Activated CD4-positive, alpha-beta T cell treated with anti-CD3 and anti-CD28 coated beads, Interleukin-2, amount 10 ng/mL, durations not matched to agents 7 days and 5 days (primary cell): ENCODE data around the gene NOX3. TPM values are rescaled to one million over a fixed set of nuclear protein-coding genes. Genes with fewer than 3 reads are reported as not detected.
"Not testable (repeated sequence)": the region's sequence is repeated elsewhere in the genome, so short reads cannot be mapped to it uniquely, and the experiment has no call there.

Experiments
- CTCF ChIA-PET: fragments of 350-600 bp; sonication (Branson Sonifier 250); formaldehyde crosslinking; loops from one replicate; lab custom pipeline; 2021; ENCODE audit warnings: antibody characterized with exemption; lab: Charles Lee
- POLR2A ChIA-PET: fragments of 350-600 bp; sonication (Branson Sonifier 250); formaldehyde crosslinking; loops from one replicate; lab custom pipeline; 2021; ENCODE audit warnings: antibody characterized with exemption; lab: Charles Lee
- DNase-seq: peaks from one replicate; pipeline ENCODE4 v3.0.0-alpha.2; 2020
- H3K27ac Mint-ChIP-seq: one replicate; pipeline ENCODE4 v1.8.0; 2021; ENCODE audit warnings: mild to moderate bottlenecking, moderate library complexity, mixed read lengths
- H3K27me3 Mint-ChIP-seq: one replicate; pipeline ENCODE4 v1.8.0; 2021; ENCODE audit warnings: mixed read lengths
- H3K36me3 Mint-ChIP-seq: one replicate; pipeline ENCODE4 v1.8.0; 2021; ENCODE audit warnings: low read depth, mixed read lengths
- H3K4me1 Mint-ChIP-seq: one replicate; pipeline ENCODE4 v1.8.0; 2021; ENCODE audit warnings: mixed read lengths
- H3K4me3 Mint-ChIP-seq: one replicate; pipeline ENCODE4 v1.8.0; 2021; ENCODE audit warnings: mild to moderate bottlenecking, moderate library complexity, mixed read lengths
- H3K9me3 Mint-ChIP-seq: one replicate; pipeline ENCODE4 v1.8.0; 2021; ENCODE audit warnings: mixed read lengths
- total RNA-seq, 2 experiments: library from RNA; stranded (reverse); gene quantifications; one replicate each; pipeline ENCODE4 v1.2.3, GENCODE V29; 2021

NOX3 gene
- total RNA-seq, 2 experiments from 2014 or later: not detected

GRCh38 chr6:155452576-155452975, 3.1 kb downstream of the NOX3 start:
- Mint-ChIP-seq H3K9me3 (no peaks in the 10 kb centered on the region), H3K4me3 (no peak overlapping the region), H3K27me3 (no peaks in the 10 kb centered on the region), H3K36me3 (no peaks in the 10 kb centered on the region), H3K27ac (no peak overlapping the region), H3K4me1 (no peaks in the 10 kb centered on the region)
- POLR2A ChIA-PET: no interaction called here
- CTCF ChIA-PET: interaction anchor here (1.2 to 1.7 kb wide), 2 partner anchors 12 to 24 kb away, joined by 3 to 4 read pairs; no protein-coding TSS in a partner anchor
- no peak for DNase-seq

GRCh38 chr6:155451530-155451929, 4.1 kb downstream of the NOX3 start:
- POLR2A ChIA-PET, H3K4me3 Mint-ChIP-seq, H3K27ac Mint-ChIP-seq, DNase-seq, H3K36me3 Mint-ChIP-seq, H3K9me3 Mint-ChIP-seq, H3K4me1 Mint-ChIP-seq, H3K27me3 Mint-ChIP-seq: not testable (repeated sequence)
- CTCF ChIA-PET: interaction anchor here (1.2 to 1.7 kb wide), 2 partner anchors 13 to 22 kb away, joined by 3 to 4 read pairs; no protein-coding TSS in a partner anchor

- H3K27ac Mint-ChIP-seq: no peak overlapping the region
- ChIA-PET POLR2A (no interaction called here), CTCF (interaction anchor here (0.6 kb wide), 1 partner anchor 1233 kb away, joined by 4 read pairs; no protein-coding TSS in a partner anchor)
- H3K4me1 Mint-ChIP-seq: peaks cover 4% of the 10 kb centered on the region
- H3K9me3 Mint-ChIP-seq: no peaks in the 10 kb centered on the region
- H3K27me3 Mint-ChIP-seq: no peaks in the 10 kb centered on the region
- DNase-seq: no peak
- no peaks in the 10 kb centered on the region for H3K36me3 Mint-ChIP-seq
- no peak overlapping the region for H3K4me3 Mint-ChIP-seq
These were observed 5.4 kb downstream of the NOX3 start for GRCh38 chr6:155450240-155450581.

GRCh38 chr6:155449450-155450239, 6.0 kb downstream of the NOX3 start:
- H3K4me1 Mint-ChIP-seq: peaks cover 9% of the 10 kb centered on the region
- no peaks in the 10 kb centered on the region for H3K27me3 Mint-ChIP-seq
- no peak overlapping the region for H3K4me3 Mint-ChIP-seq
- ChIA-PET POLR2A (no interaction called here), CTCF (no interaction called here)
- H3K9me3 Mint-ChIP-seq: no peaks in the 10 kb centered on the region
- H3K27ac Mint-ChIP-seq: no peak overlapping the region
- H3K36me3 Mint-ChIP-seq: no peaks in the 10 kb centered on the region
- DNase-seq: no peak

GRCh38 chr6:155448668-155449449, 6.8 kb downstream of the NOX3 start:
- Mint-ChIP-seq H3K9me3 (no peaks in the 10 kb centered on the region), H3K4me3 (no peak overlapping the region), H3K4me1 (peaks cover 16% of the 10 kb centered on the region), H3K27me3 (no peaks in the 10 kb centered on the region), H3K36me3 (no peaks in the 10 kb centered on the region), H3K27ac (no peak overlapping the region)
- ChIA-PET CTCF (interaction anchor here (0.7 kb wide), 1 partner anchor 11 kb away, joined by 3 read pairs; no protein-coding TSS in a partner anchor), POLR2A (no interaction called here)
- no peak for DNase-seq

GRCh38 chr6:155447949-155448348, 7.7 kb downstream of the NOX3 start:
- ChIA-PET POLR2A (no interaction called here), CTCF (interaction anchor here (0.7 kb wide), 1 partner anchor 10 kb away, joined by 3 read pairs; no protein-coding TSS in a partner anchor)
- Mint-ChIP-seq H3K36me3 (no peaks in the 10 kb centered on the region), H3K4me1 (peaks cover 17% of the 10 kb centered on the region), H3K4me3 (no peak overlapping the region), H3K27me3 (no peaks in the 10 kb centered on the region), H3K27ac (no peak overlapping the region), H3K9me3 (no peaks in the 10 kb centered on the region)
- no peak for DNase-seq

GRCh38 chr6:155444952-155445903, 10.4 kb downstream of the NOX3 start:
- CTCF ChIA-PET: no interaction called here
- DNase-seq: no peak
- POLR2A ChIA-PET: no interaction called here
- Mint-ChIP-seq H3K9me3 (no peaks in the 10 kb centered on the region), H3K4me3 (no peak overlapping the region), H3K27ac (no peak overlapping the region), H3K27me3 (no peaks in the 10 kb centered on the region), H3K36me3 (no peaks in the 10 kb centered on the region), H3K4me1 (peaks cover 17% of the 10 kb centered on the region)

- Mint-ChIP-seq H3K9me3 (no peaks in the 10 kb centered on the region), H3K4me3 (no peak overlapping the region), H3K4me1 (peaks cover 17% of the 10 kb centered on the region), H3K27me3 (no peaks in the 10 kb centered on the region), H3K27ac (no peak overlapping the region), H3K36me3 (no peaks in the 10 kb centered on the region)
- ChIA-PET CTCF (no interaction called here), POLR2A (no interaction called here)
- no peak for DNase-seq
These were observed 11.3 kb downstream of the NOX3 start for GRCh38 chr6:155444120-155444917.

GRCh38 chr6:155443168-155443567, 12.5 kb downstream of the NOX3 start:
- POLR2A ChIA-PET: no interaction called here
- CTCF ChIA-PET: interaction anchor here (0.6 to 1.8 kb wide), 2 partner anchors 18 to 92 kb away, joined by 3 to 4 read pairs; no protein-coding TSS in a partner anchor
- Mint-ChIP-seq H3K36me3 (no peaks in the 10 kb centered on the region), H3K4me3 (no peak overlapping the region), H3K4me1 (peaks cover 17% of the 10 kb centered on the region), H3K27me3 (no peaks in the 10 kb centered on the region), H3K9me3 (no peaks in the 10 kb centered on the region), H3K27ac (no peak overlapping the region)
- no peak for DNase-seq

GRCh38 chr6:155442562-155442961, 13.1 kb downstream of the NOX3 start:
- ChIA-PET CTCF (interaction anchor here (0.6 to 1.8 kb wide), 4 partner anchors 11 to 1260 kb away, joined by 3 to 4 read pairs (median 3); no protein-coding TSS in a partner anchor), POLR2A (no interaction called here)
- Mint-ChIP-seq H3K4me3 (no peak overlapping the region), H3K36me3 (no peaks in the 10 kb centered on the region), H3K9me3 (no peaks in the 10 kb centered on the region), H3K27ac (no peak overlapping the region), H3K4me1 (peaks cover 17% of the 10 kb centered on the region), H3K27me3 (no peaks in the 10 kb centered on the region)
- no peak for DNase-seq

GRCh38 chr6:155441112-155441465, 14.6 kb downstream of the NOX3 start:
- Mint-ChIP-seq H3K9me3 (no peaks in the 10 kb centered on the region), H3K4me1 (peaks cover 17% of the 10 kb centered on the region), H3K4me3 (no peak overlapping the region), H3K36me3 (no peaks in the 10 kb centered on the region), H3K27ac (no peak overlapping the region), H3K27me3 (no peaks in the 10 kb centered on the region)
- ChIA-PET POLR2A (no interaction called here), CTCF (interaction anchor here (0.7 kb wide), 1 partner anchor 758 kb away, joined by 6 read pairs; no protein-coding TSS in a partner anchor)
- DNase-seq: no peak
